Dedifferentiated amniotic fluid mesenchymal stem cell (primary cell): ENCODE measurements around the gene BABAM2.

Source experiments
- DNase-seq: peaks from one replicate; pipeline ENCODE4 v3.0.0-alpha.2; 2016; ENCODE audit errors: extremely low spot score

Gene BABAM2

DNA sequence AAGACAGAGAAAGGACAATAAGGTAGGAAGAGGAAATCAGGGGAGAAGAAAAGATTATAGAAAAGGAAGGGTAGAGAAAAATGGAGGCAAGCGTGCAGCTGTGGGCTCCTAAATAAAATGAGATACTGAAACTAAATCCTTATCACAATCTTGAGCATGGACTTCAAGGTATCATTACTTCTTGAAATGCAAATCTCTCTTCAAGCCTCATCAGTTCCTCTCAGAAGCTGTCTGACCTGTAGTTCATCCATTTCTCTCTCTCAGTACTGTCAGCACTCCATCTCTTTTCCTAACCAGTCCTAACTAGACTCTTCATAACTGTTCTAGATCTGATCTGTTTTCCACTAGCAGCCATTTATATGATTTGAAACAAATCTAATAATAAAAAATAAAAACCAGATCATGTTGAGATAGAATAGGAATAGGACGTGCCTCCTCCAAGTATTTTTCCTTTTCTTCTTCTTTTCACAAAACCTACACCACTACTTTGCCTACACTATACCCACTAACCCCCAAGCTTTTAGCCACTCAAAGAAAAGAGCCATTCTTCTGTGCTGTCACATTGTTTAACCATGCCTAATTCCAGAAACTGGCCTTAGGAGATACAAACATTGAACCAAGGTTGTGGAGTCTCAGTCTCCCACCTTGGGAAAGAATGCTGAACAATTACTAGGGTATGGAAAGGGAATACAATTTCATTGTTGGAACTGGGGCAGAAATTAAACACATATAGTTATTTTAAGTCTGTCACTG lies 21.1 kb downstream of the BABAM2 start:
- DNase-seq: no peak

DNA sequence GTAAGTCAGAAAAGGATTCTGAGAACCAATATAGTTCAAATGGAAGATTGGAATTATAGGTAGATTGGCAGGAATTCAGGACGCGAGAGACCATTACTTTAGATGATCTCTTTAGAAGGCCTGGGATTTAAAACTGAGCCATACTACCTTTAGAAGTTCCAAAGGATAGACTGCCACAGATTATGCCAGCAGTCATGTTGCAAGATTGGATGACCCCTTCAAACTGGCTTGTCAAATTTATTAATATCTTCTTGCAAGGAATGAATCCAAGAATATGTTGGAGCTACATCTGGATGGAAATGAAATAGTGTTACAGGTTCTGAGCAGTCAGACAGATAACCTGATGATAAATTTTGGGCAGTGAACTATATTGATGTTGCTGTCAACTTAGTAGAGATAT lies 22.0 kb downstream of the BABAM2 start:
- DNase-seq: no peak

DNA sequence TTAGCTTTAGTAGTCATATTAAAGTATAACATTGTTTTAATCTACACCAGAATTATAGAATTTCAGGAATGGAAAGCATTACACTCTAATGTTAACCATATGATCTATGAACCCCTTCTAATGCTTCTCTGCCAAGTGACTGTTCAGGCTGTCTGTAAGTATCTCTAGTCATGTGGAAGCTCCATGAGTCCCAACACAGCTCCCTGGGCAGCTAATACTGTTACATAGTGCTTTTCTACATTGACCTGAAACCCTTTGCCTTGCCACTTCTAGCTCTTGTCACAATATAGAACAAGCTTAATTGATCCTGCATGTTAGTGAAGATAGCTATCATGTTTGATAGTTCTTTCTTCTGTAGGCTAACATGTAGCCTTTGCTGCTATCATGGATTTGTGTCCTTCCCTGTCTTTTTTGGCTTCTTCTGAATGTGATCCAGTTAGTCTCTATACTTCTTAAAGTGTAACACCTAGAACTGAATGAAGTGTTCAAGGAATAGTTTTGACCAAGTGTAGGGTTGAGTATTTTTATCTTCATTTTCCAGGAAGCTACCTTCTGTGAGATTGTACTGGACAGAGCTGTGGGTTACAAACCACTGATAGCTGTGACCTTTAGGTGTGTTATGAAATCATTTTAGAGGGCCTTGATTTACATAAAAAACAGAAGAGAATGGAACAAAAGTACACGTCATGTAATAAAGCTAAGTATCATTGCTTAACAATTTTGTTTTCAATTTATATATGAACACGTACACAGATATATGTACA lies 23.7 kb downstream of the BABAM2 start:
- no peak for DNase-seq

DNA sequence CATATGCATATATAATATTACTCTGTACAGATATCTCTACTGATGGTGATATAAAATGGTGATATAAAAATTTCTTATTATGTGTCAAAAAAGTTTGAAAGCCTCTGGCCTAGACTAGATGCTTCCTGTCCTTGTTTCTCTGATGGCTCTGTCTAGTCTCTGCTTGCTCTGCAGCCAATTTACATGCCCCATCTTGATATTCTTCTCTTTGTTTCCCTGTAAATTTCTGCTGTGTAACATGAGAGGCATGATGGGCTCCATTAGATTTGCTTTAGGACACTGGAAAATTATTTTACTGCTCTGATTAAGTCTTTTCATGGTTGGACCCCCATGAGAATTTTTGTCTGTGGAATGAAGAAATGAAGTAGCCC lies 24.3 kb downstream of the BABAM2 start:
- DNase-seq: no peak

DNA sequence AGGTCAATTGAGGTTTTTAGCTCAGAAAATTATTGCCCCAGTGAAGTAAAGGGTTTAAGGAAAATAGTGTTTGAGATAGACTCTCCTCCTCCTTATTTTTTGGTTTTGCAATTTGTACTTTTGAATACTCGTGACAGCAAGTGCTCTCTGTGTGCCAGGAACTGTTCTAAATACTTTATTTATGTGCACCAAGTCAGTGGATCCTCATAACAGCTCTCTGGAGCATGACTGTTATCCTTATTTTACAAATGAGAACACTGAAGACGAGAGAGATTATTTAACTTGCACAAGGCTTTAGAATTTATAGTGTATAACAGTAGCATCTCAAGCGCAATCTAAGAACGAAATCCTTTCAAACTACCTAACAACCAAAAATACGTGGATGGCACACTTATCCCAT lies 24.7 kb downstream of the BABAM2 start:
- DNase-seq: no peak

DNA sequence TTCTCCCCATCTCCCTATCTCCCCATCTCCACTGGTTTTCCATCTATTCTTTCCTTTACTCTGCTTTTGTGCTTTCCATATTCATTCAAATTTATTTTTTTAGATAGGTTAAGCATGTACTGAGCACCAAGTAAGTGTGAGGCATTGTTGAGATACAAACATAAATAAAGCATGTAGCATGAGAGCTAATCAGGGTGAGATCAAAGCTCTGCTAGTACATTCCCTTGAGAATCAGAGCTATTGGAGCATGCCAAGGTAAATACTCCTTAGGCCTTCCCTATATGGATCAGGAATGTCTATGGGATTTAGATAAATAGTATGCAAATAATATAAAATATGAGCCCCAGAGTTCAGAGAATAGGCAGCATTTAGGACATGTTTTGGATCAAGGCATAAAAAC lies 25.3 kb downstream of the BABAM2 start:
- DNase-seq: no peak

DNA sequence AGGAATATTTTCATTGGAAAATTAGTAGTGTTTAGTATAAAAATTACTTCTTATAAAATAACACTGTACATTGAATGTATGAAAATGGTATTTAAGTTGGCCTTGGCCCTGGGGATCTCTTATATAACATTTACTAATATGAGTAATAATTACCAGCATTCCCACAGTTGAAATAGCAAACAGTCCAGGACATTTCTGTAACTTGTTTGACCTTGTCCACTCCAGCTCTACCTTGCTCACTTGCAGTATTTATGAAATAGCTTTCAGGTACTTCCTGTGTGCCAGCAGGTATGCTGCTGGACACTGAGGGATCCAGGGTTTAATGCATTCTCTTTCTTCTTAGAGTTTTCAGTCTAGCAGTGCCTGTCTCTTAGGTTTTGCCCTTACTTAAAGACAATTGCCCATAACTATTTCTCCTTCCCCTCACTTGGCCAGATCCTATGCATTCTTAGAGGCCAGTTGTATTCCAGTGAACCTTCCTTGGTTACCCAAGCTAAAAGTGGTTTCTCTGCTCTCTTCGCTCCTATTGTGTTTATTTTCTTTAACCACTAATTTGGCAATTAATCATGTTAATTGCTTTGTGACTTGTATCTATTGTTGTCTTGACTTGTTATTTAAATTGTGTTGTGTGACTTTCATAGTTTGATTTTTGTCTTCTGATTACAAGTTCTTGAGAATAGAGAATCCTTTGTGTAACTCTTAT lies 25.9 kb downstream of the BABAM2 start:
- DNase-seq: no peak

DNA sequence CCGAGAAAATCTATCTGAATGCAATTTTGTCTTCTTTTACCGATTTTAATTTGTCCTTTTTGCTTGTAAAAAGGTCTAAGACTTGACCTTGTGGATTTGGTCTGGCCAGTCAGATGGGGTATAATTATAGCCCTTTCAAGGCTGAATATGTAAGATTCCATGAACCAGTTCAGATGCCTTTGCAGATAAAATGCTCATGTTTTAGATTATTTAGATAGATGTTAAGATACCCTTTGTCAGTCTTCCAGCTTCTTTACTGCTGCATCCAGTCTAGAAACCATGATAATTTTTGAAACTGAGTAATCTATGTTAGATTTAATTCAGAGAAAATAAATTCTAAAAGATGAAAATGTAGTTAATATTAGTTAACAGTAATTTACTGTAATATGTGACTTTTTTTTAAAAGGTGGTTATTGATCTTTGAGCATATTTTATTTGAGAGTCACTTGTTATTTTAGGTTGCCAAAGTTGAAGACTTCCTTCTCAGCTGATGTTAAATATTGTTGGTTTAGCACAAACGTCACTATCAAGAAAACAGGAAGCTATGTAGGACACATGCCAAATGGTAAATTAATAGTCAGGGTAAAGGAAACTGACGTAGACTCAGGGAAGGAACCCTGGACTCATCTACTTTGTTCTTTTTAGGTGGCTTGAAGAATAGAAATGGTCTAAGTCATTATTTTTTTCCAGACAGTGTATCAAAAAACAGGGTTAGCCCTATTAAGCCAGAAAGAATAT lies 29.8 kb downstream of the BABAM2 start:
- DNase-seq: no peak

DNA sequence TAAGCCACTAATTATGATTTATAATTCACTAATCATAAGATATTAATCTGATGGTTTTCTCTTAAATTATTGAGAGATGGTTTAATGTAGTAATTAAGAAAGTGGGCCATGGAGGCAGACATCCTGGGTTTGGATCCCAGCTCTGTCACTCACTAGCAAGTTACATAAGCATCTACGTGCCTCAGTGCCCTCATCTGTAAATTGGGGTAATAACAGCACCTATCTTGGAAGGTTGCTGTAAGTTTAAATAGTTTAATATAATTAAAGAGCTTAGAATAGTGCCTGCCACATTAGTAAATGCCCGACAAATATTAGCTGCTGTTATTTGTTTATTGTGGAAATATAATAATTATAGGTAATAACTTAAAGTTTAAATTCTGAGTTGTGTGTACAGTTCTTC lies 30.9 kb downstream of the BABAM2 start:
- no peak for DNase-seq

DNA sequence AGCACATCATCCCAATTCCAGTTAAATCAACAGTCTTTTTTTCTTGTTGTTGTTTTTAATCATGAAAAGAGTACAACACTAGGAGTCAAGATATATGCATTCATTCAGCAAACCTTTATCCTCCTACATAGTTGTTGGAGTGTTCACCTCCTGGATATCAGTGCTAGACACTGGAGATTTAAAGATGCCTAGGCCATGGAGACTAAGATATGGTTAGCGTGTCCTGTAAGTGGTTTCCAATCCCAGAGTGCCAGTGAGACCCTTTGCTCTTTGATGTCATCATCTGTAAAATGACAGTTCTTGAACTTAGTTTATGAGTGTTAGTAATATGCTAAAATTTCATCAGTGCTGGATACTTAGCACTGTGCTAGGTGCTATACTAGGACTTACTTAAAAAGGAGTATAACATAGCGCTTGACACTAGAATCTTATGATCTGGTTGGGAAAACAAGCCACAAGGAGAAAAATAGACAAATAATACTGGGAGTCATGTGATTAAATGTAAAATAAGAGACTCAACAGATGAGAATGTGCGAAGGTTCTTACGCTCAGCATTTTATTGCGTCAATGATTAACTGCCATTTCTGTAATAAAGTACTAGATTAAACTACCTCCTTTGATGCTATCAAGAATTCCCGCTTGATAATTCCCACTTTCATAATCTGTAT lies 31.5 kb downstream of the BABAM2 start:
- DNase-seq: no peak

DNA sequence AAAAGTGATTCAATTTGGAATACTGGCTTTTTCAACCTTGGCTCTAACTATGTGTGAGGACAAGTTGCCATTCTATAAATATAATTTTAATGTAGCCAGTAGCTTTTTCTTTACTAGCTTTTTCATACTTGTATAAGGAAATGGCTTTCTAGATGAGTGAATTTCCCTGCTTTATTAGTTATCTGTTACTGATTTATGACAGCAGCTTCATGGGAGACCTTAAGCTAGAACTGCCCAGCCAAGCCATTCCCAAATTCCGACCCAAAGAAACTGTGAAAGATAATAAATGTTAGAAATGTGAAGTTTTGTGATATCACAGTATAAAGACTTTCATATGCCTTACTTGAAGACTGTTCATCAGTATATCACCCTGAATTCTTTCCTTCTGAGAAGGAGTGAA lies 32.3 kb downstream of the BABAM2 start:
- no peak for DNase-seq

DNA sequence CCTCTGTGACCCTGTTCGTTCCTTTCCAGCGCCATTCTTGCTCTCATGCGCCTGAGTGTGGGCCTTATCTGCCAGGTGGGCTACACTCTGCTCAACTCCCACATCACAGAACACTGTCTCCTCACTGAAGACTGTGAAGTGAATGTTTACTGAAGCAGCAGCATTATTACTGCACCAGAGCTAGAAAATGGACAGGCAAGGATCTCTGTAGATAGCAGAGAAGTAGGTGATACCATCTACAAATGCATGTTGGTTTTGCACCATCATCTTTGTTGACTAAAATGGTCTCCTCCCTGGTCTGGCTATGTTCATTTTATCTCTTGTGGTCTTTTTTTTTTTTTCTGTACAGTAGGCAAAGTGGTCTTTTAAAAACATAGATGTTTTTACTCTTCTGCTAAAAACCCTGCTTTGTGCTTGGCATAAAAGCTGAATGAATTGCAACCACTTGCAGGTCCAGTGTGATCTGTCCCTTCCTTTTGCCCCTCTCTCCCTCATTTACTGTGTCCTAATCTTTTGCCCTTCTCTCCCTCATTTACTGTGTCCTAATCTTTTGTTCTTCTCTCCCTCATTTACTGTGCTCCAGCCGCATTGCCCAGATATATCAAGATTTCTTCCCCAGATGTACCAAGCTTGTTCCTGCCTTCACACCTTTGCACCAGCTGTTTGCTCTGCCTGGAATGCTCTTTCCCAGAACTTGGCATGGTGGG lies 35.4 kb downstream of the BABAM2 start:
- DNase-seq: no peak

DNA sequence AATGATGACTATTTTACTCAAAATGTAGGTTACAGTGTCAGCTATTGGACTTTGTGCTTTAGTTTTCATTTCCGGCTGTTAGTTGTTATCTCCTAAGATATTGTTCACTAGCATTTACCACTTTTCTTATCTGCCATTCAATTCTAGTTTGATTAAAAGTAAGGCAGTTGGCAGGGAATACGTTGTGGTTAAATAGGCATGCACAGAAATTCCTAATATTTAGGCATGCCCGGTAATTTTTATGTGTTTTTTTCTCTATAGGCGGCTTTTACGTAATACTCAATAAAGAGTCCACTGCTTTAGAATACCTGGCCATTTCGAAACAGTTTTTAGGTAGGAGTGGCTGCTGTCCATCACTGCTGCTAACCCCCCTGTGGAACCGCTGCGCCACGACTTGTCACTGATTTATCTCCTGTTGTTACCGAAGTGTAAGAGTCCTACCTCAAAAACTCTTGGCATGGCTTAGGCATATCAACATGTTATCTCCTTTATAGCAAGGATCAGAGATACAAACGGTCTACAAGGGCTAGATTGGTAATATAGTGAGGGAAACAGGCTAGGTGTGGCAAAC lies 39.5 kb downstream of the BABAM2 start:
- no peak for DNase-seq

DNA sequence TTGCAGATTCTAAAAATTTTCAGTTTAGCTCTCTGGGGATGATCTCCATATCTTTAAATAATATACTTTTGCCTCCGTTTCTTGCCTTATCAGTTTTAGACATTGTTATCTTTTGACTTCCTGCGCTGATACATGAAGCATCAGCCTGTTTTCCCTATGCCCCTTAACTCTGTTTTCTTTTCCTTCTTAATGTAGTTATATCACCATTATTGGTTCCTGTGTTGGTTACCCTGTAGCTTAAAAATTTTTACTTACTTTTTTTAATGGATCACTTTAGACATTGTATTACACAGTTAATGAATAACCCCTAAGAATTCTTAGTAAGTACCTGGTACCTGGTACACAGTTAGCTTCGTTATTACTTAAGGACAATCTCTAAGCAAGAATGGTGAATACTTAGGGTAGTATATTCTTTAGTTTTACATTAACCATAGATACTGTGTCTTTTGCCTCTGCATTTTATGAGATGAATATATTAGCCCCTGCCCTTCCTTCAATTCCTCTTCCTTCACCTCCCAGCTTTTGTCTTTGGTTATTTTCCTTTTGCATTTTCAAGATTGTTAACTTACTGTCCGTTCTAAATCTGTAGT lies 40.9 kb downstream of the BABAM2 start:
- DNase-seq: no peak

DNA sequence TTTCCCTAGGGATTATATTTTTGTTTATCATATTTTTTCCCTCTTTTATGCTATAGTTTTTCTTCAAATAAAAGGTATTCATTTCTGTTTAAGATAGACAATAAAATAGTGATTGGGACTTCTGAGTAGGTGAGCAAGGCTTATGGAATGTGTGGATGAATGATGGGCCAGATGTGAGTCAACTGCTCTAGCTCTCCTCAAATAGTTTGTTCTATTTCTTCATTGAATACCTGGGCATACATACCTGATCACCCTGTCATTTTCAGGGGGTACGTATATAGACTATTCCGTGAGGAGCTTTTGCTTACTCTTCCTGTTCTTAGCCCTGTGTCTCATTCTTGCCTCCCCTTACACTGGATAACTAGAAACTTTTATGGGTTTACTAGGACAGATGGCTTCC lies 41.9 kb downstream of the BABAM2 start:
- no peak for DNase-seq

DNA sequence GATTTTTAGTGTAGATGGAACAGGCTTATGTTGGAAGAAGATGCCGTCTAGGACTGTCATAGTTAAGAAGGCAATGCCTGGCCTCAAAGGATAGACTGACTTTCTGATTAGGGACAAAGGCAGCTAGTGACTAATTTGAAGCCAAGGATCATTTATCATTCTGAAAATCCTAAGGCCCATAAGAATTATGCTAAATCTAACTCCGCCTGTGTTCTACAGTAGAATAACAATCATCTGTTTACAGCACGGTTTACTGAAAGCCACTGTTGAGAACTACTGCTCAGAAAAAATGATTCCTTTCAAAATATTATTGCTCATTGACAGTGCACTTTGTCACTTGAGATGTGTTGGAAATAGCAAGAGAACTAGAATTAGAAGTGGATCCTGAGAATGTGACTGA lies 44.5 kb downstream of the BABAM2 start:
- no peak for DNase-seq

DNA sequence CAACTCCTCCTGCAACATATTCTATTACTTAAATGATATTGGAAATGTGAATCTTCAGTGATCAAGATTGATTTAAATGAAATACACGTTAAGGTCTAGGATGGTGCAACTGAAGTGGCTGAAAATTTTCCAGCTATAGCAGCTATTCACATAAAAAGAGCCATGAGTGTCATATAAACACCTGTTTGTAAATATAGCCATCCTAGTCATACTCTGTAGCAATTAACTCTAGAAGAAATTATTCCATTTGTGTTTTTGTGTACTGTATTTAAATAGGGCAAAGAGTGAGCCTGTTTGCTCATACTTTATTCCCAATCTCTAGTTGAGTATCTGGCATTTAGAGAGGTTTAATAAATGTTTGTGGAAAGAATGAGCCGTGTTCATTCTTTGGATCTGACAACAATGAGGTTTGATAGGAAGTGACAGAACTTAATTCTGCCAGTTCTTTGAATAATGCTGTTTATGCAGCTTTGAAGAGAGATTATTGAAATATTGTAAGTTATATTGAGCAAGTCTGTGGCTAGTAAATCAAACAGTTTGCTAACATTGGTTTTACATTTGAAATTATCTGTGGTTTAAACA lies 49.7 kb downstream of the BABAM2 start:
- no peak for DNase-seq

DNA sequence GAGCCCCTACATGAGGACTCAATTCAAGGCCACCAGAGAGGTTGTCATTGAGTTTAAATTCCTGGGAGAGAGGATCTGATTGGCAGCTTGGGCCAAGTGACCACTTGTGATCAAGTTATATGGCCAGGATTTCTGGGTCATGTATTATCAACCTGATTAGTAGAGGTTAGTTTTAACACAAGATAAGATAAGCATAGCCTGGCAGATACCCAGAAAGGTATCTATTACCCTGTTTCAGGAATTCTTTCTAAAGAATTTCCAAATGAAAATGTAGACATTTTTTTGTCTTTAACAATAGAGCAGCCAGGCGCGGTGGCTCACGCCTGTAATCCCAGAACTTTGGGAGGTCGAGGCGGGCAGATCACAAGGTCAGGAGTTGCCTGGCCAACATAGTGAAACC lies 50.5 kb downstream of the BABAM2 start:
- no peak for DNase-seq

DNA sequence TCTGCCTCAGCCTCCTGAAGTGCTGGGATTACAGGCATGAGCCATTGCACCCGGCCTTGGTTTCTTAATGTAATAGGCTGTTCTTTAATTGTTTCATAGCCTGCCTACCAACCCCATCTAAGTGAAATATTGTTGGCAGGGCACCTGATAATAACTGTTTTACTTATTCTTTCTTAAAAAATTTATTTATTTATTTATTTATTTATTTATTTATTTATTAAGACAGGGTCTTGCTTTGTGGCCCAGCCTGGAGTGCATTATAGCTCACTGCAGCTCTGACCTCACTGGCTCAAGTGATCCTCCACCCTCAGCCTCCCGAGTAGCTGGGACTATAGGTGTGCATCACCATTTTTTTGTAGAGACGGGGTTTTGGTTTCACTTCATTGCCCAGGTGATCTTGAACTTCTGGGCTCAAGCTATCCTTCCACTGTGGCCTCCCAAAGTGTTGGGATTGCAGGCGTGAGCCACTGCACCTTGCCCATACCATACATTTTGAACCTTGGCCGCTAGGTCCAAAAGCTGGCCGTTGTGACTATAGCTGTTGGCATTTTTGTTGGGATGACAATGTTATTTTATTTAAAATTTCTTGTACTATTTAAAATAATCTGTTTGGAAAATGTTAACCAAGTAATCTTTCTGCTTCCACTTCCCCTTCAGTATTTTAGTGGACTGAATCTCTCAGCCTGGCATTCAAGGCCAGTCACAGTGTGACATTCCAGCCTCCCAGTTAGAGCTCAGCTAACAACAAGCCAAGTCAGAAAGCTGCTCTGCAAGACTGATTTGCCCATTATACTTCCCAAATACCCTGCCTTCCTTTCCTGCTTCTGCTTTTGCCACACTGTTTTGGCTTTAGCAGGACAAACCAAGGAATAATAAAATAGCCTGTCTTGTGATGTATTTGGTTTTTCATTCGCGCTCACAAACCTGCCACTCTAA lies 52.4 kb downstream of the BABAM2 start:
- no peak for DNase-seq
